NCI-H1930 (cell line): ENCODE data around the gene MAPT.
"Not testable (repeated sequence)": the region's sequence is repeated elsewhere in the genome, so short reads cannot be mapped to it uniquely, and the experiment has no call there.

ENCODE experiments used
- DNase-seq, 2 experiments: peaks; one replicate each; lab custom pipeline; 2025; lab: John Stamatoyannopoulos, UW

The MAPT gene

DNA sequence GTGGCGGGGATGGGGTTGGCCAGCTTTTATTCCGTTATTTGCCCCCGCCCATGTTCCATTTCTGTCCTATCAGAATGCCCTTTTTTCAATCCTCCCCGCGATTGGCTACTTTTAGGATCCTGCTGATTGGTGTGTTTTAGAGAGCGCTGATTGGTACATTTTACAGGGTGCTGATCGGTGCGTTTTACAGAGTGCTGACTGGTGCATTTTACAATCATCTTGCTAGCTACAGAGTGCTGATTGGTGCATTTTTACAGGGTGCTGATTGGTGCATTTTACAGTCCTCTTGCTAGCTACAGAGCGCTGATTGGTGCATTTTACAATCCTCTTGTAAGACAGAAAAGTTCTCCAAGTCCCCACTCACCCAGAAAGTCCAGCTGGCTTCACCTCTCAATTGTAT is 32.2 kb upstream of the MAPT start:
- not testable (repeated sequence) for DNase-seq

DNA sequence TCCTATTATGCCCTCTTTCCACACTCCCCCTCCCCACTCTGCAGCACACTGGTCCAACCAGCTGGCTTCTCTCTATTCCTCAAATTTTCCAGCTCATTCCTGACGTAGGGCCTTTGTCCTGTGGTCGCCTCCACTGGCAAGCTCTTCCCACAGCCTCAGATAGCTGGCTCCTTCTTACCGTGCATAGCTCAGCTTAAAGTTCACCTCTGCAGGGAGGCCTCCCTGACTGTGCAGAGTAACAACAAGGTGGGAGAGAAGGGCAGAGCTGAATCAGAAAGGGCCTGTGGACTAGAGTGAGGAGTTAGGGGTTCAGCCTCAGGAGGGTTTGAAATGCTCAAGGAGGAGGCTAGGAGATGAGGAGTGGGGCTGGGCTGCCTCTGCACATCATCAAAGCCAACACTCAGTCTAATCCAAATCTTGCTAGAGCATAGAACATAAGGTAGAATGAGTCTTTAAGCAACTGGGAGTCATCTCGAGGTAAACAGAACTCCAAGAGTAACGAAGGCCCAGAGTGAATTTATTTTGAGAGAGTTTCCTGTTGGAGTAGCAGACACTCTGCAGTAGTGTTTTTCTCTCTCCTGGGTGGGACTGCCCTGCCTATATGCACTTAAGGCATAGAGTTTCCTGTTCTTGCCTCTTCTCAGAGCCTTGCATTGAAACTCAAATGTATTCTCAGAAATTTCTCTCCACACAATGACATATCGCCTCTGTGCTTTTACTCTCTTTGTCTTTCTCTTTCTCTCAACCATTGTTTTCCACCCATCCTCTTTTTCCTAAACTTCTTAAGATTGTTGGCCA is 30.3 kb upstream of the MAPT start:
- DNase-seq, result no peak

DNA sequence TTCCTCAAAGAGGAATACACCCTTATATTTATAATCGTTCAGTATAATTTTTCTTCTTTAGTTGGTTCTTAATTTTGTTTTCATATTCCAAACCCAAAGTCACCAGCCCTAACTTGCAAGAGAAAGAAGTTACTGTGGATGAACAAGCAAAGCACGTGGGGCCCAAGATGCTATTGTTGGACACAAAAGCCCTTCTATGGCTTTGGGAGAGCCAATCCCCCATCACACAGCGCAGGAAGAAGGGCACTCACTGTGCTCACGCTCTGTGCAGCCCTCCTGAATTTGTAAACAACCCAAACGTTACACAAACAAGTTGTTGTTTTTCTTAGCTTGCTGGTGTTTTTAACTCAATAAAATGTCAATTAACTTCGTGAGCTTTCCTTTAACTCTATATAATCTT is 27.2 kb upstream of the MAPT start:
- no peak for DNase-seq

DNA sequence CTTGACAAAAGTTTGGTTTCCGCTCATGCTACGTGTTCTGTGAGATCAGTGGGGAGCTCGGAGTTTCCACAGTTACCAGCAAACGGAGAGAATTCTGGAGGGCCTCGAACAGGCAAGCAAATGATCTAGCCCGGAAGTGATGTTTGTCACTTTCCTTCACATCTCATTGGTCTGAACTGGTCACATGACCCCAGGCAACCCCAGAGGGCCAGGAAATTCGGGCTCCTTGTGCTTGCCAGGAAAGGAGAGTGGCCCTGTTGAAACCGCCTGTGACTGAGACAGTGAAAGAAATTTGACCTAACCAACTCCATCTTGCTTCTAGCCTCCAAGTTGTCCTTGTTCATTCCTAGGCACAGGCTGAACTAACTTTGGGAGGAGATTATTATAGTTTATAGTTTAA is 26.7 kb upstream of the MAPT start:
- DNase-seq, result no peak

DNA sequence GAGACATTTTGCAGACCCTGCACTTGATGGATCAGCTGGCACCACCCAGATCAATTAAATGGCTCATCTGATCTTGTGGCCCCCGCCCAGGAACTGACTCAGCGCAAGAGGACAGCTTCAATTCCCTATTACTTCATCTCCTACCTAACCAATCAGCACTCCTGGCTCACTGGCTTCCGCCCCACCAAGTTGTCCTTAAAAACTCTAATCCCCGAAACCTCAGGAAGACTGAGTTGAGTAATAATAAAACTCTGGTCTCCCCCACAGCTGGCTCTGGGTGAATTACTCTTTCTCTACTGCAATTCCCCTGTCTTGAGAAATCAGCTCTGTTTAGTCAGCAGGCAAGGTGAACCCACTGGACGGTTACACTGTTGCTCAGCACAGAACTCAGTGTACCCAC is 26.1 kb upstream of the MAPT start:
- DNase-seq, result no peak

DNA sequence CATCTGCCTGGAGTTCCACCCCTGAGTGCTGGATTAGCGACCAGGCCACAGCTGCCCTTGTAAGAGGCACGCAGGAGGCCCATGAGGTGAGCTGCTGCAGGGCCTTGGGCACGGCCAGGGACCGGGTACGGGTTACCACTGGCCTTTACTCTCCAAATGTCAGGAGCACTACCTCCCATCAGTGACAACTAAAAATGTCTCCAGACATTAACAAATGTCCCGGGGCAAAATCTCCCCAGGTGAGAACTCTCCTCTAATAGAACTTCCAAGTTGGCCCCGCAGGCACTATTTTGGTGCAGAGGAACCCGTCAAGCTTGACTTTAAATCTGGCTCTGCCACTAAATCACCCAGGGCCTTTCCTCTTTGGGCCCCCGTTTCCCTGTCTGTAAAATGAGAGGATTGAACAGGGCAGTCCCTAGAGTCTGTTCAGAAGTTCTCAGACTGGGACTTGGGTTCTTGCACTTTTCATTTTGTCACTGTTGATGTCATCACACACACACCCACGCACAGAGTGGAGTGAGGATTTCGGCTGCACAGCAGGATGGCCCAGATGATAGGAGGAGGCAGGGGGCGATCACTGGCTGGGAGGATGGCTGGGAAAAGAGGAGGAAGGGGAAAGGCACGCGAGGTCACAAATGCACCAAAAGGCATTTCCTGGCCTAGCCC is 24.5 kb upstream of the MAPT start:
- no peak for DNase-seq

DNA sequence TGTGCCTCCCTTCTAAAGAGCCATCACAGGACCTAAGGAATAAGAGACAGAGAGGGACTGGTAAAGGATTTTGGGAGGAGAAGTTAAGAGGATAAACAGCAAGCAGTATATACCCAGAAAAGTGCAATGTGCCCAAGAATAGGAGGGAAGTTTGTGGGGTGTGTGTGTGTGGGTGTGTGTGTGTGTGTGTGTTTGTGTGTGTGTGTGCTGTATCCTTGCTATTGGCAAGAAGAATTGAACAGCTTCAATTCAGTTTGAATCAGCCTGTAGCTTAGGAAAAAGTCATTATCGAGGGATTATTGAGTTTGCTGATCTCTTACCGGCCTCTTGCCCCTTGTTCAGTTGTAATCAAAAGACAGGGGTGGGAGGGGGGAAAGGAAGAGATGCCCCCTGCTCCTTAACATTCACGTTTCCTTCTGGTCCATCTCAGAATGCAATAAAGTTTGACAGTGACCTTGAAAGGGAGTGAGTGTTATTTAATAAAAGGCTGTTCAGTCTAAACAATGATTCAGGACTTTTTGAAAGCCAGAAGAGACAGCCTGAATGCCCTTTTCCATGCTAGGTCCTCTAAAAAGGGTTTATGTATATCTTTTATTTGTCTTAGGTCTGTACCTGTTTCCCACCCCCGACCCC is 23.9 kb upstream of the MAPT start:
- no peak for DNase-seq

DNA sequence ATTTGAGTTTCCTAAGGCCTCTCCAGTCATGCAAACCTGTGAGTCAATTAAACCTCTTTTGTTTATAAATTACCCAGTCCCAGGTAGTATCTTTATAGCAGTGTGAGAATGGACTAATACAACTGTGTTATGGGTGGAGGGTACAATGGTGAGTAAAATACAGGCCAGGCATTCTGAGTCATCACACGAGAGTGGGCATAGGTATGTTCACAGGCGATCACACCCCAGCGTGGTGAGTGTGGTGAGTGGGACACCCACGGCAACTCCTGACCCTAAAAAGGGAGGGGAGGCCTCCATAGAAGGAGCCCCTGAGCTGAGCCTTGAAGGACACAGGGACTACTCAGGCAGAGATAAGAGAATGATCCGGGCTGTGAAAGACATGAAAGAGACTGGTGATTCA is 22.6 kb upstream of the MAPT start:
- no peak for DNase-seq

DNA sequence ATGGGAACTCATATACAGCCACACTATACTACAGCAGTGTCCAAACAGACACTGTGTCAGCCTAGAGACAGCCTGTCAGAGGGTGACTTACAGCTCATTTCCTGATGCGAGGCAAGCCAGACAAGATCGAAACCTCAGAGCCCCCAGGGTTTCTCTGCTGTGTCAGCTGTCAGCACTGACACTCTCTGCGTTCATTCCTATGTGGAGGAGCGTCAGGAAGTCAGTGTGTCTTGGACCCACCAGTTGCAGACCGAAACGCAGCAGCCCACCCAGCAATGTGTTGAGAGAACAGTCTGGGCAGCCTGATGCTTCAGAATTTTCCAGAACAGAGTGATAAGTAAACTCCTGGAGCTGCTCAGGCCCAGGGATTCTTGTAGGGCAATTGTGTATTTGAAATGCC is 20.6 kb upstream of the MAPT start:
- DNase-seq, result no peak

DNA sequence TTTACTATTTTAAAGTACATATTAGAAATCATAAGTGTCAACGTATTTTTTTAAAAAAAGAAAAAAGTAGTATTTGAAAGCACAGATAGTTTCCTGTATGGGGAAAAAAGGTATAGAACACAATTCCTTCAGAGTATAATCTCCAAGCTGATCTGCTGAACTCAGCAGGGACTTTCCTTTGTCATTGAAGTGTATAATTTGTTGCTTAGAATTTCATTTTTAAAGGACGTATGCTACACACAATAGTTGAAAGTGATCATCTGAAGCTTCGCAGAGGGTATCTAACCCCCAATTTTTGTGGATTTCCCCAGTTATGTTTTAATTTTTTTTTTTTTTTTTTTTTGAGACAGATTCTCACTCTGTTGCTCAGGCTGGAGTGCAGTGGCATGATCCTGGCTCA is 20.2 kb upstream of the MAPT start:
- no peak for DNase-seq

DNA sequence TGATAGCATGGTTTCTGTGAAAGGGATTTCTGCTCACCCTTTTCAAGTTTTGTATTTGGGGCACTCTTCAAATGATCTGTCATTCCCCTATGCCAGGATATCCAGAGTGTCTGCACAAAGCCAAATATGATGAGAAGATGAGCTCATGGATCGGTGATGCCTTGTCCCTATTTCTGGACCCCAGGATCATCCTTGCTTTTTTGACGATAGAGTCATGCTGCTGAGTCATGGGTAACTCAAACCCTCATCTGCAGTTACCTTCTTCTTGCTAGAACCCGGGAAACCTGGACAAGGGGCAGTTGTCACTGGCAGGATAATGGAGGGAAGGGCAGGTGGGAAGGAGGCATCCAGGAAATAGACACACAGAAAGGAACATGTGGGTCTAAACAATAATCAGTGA is 17.8 kb upstream of the MAPT start:
- DNase-seq, result no peak

DNA sequence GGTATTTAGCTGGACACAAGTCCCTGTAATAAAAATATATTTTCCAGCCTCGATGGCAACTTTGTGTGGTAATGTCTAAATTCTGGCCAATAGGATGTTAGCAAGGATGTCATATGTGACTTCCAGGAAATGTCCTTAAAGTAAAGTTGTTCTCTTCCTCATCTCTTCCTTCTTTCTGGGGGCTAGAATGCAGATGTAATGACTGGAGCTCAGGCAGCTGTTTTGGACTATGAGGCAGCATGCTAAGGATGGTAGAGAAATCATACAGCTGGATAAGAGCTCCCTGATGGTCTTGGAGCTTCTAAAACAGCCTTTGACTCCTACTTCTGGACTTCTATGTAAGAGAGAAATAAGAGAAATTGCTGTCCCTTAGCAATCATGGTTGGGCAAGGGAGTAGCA is 16.9 kb upstream of the MAPT start:
- DNase-seq, result no peak

DNA sequence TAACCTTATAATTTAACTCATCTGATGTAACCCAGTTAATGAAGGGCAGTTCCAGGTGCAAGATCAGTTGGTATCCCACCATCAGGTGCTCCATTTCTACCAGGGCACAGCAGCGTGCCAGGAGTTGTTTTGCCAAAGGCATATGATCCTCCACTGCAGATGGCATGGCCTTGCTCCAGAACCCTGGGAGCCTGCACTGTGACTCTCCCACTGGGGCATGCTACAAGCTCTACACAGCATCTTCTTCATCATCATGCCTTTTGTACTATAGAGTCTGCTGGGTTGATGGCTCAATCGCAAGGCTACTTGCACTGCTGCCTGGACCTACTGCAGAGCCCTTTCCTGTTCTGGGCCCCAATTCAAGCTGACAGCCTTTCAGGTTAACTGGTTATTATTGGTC is 11.3 kb upstream of the MAPT start:
- DNase-seq, result no peak

DNA sequence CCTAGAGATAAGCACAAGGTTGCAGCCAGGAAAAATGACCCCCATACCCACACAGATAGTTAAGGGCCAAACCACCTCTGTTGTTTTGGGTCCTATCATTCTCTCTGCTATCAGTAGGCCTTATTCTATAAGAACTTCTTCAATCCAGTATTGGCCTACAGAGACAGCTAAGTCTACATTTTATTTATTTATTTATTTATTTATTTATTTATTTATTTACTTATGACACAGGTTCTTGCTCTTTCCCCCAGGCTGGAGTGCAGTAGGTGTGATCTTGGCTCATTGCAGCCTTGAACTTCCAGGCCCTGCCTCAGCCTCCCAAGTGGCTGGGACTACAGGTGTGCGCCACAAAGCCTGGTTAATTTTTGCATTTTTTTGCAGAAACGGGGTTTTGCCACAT is 7.5 kb upstream of the MAPT start:
- DNase-seq, result no peak

DNA sequence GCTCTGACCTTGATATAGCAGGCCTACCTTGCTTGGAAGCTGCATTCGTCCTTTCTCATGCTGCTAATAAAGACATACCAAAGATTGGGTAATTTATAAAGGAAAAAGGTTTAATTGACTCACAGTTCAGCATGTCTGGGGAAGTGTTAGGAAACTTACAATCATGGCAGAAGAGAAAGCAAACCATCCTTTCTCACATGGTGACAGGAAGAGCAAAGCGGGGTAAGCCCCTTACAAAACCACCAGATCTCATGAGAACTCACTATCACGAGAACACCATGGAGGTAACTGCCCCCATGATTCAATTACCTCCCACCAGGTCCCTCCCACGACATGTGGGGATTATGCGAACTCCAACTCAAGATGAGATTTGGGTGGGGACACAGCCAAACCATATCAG is 6.0 kb upstream of the MAPT start:
- DNase-seq, result no peak

DNA sequence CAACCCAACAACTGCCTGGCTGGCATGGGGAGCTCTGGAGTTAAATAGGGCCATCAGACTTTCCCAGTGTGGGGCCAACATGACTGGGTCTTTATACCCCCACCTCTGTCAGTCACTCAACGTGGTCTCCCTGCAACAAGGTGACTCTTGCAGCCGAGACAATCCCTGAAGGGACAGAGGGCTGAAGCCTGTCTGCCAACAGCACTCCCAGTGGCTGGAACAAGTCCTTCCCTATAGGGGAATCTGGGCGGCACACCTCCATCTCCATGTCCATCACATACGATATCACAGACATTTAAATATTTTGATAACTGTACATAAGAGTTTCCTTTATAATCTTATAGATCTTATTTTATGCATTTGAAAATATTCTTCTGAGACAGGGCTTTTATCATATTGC is 4.8 kb upstream of the MAPT start:
- no peak for DNase-seq

DNA sequence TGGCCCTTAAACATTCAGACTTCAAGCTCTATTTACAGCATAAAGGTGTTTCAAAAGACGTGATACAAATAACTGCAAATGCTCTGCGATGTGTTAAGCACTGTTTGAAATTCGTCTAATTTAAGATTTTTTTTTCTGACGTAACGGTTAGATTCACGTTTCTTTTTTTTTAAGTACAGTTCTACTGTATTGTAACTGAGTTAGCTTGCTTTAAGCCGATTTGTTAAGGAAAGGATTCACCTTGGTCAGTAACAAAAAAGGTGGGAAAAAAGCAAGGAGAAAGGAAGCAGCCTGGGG is 681 bp upstream of the MAPT start:
- DNase-seq, result no peak

DNA sequence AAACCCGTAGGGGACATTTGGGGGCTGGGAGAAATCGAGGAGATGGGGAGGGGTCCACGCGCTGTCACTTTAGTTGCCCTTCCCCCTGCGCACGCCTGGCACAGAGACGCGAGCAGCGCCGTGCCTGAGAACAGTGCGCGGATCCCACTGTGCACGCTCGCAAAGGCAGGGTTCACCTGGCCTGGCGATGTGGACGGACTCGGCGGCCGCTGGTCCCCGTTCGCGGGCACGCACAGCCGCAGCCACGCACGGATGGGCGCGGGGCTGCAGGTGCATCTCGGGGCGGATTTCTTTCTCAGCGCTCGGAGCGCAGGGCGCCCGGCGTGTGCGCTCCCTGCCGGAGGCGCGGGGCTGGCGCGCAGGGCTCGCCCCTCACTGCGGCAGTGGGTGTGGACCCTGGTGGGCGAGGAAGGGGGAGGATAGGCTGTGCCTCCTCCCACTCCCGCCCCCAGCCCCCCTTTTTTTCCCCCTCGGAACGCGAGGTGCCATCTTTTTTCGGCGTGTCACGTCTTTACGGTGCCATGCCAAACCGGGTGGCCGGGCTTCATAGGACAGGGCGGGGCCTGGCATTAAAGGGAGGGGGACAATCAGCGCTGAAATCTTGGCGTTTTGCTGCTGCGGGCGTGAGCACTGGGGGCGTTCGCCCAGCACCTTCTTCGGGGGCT is 1.1 kb downstream of the MAPT start:
- DNase-seq, result peak; percentile 65 to 78

DNA sequence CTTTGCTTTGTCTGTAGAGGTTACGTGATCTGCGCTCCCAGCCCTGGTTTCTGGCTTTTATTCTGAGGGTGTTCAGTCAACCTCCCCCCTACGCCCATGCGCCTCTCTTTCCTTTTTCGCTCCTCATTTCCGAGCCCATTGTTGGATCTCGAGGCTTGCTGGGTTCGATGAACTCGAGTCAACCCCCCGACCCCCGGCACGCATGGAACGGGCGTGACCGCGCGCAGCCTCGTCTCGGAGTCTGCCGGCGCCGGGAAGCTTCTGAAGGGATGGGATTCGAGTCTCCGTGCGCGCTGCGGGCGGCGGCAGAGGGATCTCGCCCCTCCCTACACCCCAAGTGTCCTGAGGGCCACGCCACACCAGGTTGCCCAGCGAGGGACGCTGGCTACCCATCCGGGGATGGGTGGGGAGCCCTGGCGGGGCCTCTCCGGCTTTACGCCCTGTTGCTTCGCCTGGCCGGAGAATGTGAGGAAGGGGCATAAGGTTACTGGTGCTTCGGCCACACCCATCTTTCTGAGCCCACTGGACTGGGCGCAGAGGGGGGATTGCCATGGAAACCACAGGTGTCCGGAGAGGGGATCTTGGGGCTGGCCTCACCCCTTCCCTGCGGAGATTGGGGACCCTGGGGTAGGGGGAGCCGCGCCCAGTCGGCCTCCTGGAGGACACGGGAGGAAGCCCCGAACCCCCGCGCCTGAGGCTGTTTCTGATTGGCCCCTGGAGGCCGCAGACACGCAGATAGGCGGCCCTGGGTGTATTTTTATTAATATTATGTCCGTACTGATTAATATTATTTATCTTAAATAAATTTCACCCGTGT is 1.8 kb downstream of the MAPT start:
- DNase-seq, result no peak

DNA sequence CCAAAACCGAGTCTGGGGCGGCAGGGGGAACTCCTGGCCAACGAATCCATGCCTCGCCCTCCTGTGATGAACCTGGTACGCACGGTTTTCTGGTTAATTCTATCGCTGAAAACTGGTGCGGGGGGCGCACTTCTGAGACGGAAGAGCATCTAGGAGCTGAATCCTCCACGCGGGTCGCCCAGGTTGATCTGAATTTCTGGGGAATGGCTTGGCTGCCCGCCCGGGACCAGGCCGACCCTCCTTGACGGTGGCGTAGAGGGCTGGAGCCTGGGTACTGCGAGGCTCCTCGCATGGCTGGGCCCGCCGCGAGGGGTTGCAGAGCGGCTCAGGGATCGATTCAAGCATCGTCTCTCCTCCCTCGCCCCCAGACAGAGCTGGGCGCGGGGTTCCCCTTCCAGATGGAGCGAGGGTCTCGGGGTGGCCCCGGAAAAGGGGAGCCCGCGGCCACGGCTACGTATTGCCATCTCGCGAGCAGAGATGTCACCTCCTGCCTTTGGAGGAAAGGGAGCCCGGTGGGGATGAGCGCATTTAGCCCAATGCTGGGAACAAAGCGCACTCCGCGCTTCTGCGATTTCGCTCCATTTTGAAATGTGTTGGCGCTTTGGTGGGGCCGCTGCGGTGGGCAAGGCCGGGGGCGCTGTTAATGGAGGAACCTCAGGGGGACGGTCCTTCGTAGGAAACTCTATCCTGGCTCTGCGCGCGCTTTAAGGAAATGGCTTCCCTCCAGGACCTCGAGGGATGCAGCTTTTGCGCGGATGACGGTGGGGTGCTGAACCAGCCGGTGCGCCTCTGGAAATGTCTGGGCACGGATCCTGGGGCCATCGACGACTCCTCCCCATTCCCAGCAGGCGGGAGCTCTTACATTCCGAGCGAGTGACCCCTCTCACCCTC is 2.7 kb downstream of the MAPT start:
- DNase-seq, result no peak

DNA sequence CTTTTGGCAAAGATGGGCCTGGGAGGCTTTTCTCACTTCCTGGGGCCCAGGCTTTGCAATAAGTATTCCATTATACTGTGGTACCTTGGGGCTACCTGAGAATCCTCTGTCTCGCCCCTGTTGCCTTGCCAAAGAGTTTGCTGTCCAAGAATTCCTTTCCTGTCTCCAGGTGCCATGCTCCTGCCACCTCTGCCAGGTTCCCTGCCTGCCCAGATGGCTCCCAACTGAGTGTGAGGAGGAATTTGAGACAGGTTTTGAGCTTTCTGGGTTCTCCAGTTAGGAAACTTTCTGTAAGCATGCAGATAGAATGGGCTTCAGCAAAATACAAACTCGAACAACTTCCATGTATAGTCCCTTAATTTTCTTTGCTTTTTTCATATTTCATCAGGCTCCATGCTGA is 5.8 kb downstream of the MAPT start:
- no peak for DNase-seq
